ENCODE data around the gene IRF4.
A peak's percentile ranks its signal among the peaks of the same experiment; 100 is the strongest.

IRF4 gene

GRCh38 chr6:382883-383810 is 8.4 kb upstream of the IRF4 start:
- no peak for DNase-seq

GRCh38 chr6:383856-384255 is 7.7 kb upstream of the IRF4 start:
- DNase-seq: no peak

DNA sequence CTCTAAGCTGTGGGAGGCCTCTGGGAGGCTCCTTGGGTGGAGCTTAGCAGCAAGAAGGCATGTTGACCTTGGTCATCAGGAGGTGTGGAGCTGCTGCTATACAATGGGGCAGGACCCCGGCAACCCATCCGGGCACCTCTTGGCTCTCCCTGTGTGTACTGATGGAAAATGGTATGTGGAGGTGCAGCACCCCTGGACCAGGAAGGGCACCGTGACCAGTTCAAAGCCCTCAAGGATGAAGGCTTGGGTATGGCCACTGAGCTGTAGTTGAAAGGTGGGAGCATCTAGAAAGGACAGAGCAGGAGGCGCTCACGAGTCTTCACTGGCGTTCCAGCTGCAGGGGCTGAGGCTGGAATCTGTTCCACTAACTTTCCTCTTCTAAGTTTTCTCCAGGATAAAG is 6.7 kb upstream of the IRF4 start:
- DNase-seq: no peak

- no peak for DNase-seq
Observed at GRCh38 chr6:385614-386013, 5.9 kb upstream of the IRF4 start.

DNA sequence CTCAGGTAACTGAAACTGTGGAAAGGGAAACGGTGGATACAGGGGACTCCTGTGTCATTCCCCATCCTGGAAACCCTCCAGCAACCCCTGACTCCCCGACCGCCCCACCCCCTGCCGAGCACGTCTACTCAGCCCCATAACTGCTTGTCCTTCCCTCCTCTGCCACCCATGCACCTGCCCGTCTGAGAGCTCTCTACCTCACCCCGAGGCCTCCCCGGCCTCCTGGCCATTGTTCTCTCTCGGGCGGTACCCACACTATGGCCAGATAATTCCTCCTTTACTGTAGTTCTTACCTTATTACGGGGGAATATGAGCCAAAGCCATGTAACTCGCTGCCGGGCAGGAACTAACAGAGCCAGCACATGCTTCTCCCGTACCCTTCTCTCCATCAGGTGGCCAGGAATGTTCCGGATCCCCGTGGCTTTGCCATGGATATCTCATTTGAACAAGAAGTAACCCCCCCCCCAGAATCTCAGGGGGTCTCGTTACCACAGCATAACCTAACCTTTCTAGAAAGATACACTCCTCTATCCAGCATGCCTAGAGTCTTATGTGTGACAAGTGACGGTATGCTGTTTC is 4.8 kb upstream of the IRF4 start:
- no peak for DNase-seq

- DNase-seq: no peak
Observed at GRCh38 chr6:387293-387741, 4.2 kb upstream of the IRF4 start.

DNA sequence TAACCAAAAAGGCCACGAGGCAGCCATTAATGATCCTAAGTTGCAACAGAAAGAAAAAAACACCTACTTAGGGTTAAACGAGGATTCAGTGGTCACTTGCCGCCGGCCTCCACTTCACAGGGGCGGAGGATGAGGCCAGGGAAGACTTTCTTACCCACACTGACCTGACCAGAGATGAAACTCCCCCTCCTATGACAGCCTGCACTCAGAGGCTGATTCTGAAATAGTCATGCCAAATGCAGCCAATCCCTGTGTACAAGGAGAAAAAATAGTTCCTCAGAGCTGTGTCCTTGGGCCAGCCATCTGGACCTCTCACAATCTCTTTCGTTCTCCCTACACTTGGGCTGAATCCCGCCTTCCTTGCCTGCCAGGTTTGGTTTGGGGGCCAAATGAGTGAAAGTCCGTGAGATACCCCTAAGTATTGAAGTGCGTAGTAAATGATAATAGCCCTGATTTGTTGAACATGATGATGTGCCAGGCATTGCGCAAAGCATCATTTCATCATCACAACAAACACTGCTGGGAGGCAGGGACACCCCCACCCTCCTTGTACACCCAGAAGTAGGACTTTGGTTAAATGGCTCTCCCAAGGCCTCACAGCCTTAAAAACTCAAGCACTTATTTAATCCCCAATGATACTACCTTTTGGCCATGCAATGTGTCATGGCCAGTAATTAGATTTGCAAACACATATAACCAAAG is 3.2 kb upstream of the IRF4 start:
- no peak for DNase-seq

- DNase-seq: no peak
Observed at GRCh38 chr6:389143-389542, 2.4 kb upstream of the IRF4 start.

DNA sequence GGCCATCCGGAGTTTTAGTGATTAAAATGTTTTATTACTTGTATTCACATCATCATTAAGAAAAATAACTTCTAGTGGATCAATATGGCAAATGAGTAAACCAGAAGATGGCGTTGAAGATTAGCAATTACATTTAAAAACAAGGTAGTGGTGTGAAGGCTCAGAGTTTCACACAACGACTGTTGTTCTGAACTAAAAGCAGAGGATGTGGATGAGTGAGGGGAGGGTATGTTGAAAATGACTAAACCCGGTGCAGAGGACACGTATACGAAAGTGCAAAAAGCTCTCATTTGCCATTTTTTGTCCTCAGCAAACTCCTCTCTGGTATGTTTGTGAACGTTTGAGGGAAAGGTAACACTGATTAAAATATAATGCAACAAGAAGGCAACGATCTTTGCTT is 1.9 kb upstream of the IRF4 start:
- no peak for DNase-seq

- no peak for DNase-seq
Observed at GRCh38 chr6:390914-391558, 516 bp upstream of the IRF4 start.

- DNase-seq: peak in 1 of 2 experiments; percentile 3
Observed at GRCh38 chr6:392441-393390, 1.2 kb downstream of the IRF4 start.

- DNase-seq: no peak
Observed at GRCh38 chr6:393391-394221, 2.1 kb downstream of the IRF4 start.

DNA sequence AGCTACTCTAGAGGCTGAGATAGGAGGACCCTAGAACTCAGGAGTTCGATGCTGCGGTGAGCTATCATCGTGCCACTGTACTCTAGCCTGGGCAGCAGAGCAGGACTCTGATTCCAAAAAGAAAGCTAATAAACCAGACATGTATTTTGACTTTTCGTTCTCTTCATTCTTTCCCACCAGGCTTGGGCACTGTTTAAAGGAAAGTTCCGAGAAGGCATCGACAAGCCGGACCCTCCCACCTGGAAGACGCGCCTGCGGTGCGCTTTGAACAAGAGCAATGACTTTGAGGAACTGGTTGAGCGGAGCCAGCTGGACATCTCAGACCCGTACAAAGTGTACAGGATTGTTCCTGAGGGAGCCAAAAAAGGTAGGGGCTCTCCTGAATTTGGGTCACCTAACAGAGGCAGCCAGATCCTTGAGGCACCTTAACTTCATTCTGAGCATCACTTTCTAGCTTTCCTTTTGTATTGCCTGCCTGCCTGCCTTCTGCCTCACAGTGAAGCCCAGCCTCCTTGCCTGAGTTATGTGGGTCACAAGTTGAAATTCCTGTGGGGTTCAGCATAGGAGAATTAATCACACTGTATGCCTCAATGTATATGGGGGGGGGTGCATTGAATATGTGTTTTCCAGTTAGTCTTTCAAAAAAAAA is 3.2 kb downstream of the IRF4 start:
- no peak for DNase-seq

- no peak for DNase-seq
Observed at GRCh38 chr6:395432-396125, 4.0 kb downstream of the IRF4 start.

DNA sequence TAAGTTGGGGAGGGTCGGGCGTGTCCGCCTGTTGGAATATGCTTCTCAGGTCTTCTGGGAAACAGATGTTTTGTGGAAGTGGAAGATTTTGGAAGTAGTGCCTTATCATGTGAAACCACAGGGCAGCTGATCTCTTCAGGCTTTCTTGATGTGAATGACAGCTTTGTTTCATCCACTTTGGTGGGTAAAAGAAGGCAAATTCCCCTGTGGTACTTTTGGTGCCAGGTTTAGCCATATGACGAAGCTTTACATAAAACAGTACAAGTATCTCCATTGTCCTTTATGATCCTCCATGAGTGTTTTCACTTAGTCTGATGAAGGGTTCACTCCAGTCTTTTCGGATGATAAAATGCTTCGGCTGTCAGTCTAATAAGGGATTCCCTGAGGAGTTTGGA is 4.6 kb downstream of the IRF4 start:
- DNase-seq: no peak

GRCh38 chr6:397056-397455 is 5.5 kb downstream of the IRF4 start:
- DNase-seq: no peak

- DNase-seq: no peak
Observed at GRCh38 chr6:397604-398003, 6.1 kb downstream of the IRF4 start.

DNA sequence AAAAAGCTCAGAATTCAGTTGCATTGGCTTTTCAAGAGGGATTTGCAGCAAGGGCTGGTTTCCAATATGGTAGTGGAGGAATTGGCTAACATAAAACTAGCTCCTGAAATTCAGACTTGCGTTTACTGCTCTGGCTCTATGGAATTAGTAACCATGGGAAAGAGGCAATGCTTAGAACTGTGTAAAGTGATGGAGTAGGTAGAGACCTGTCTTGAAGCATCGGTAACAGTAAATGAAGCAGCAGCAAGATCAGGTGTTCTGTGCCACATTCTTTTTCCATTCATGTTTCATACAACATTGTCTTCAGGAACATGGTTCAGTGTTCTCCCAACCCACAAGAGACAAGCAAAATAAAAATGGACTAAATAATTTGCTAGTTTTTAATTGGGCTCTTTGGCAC is 6.5 kb downstream of the IRF4 start:
- no peak for DNase-seq

- DNase-seq: no peak
Observed at GRCh38 chr6:398558-399078, 7.1 kb downstream of the IRF4 start.
